C4-2B (cell line): ENCODE data around the gene S100A5.

Experiments
- ZFX ChIP-seq: fragments of 450-650 bp; IDR thresholded peaks from 2 replicates; pipeline ENCODE4 v1.6.1; 2017
- TF ChIP-seq, protein P1 (sequence below): fragments of 450-650 bp; conservative IDR thresholded peaks from 2 replicates; pipeline ENCODE4 v1.5.1; 2017; ENCODE audit warnings: mild to moderate bottlenecking

DNA sequence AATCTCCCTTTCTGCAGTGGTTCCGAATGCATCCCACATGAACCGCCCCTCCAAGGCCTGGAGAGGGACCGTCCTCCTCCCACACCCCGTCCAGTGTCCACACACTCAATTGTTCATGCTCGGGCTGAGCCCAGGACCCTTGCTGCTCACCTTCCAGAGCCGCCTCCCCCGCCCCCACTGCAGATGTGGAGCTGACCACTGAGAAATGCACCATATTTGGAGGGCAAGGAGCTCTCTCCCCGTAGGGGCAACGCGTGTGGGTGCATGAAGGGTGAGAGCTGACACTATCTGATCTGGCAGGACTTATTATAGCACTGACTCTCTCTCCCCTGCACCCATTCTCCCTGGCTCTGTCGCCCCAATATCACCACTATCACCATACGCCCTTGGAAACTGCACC lies 12.4 kb upstream of the S100A5 start:
- TF ChIP-seq, protein P1, sequence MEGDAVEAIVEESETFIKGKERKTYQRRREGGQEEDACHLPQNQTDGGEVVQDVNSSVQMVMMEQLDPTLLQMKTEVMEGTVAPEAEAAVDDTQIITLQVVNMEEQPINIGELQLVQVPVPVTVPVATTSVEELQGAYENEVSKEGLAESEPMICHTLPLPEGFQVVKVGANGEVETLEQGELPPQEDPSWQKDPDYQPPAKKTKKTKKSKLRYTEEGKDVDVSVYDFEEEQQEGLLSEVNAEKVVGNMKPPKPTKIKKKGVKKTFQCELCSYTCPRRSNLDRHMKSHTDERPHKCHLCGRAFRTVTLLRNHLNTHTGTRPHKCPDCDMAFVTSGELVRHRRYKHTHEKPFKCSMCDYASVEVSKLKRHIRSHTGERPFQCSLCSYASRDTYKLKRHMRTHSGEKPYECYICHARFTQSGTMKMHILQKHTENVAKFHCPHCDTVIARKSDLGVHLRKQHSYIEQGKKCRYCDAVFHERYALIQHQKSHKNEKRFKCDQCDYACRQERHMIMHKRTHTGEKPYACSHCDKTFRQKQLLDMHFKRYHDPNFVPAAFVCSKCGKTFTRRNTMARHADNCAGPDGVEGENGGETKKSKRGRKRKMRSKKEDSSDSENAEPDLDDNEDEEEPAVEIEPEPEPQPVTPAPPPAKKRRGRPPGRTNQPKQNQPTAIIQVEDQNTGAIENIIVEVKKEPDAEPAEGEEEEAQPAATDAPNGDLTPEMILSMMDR, result no peak
- TF ChIP-seq ZFX, result no peak
